ENCODE results near the gene KIF18B.
A peak's percentile ranks its signal among the peaks of the same experiment; 100 is the strongest.

The KIF18B gene

DNA sequence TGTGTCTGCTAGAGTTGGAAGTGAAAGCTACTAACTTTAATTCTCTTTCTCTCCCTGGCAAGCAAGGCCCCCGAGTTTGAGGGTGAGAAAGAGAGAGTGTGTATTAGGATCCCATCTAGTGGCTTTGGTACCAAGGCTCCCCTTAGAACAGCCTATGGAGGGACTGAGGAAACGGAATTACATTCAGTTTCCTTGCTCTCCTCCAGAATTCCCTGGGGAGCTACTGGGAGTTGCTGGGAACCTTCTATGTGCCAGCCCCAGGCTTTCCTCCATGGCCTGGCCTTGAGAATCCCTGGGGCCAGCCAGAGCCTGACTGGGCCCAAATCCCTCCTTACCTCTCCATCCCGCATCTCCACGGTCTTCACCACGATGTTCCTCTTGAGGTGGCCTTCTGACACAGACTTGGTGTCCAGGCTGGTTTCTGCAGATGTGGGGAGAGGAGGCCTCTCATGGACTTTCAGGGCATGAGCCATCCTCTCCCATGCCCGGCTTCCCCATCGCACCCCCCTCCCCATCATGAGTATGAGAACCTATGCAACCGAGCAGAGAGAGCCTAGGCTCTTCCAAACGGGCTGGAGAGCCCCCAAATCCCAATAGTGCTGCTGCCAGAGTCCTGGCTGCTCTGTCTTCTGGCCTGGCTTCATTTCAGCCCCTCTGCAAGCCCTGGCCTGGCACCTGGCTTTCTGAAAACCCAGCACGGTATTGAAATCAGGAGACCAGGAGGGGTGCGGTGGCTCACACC lies 39.7 kb downstream of the KIF18B start:
- no peak for DNase-seq (ENCODE audit: insufficient read length, low spot score)

DNA sequence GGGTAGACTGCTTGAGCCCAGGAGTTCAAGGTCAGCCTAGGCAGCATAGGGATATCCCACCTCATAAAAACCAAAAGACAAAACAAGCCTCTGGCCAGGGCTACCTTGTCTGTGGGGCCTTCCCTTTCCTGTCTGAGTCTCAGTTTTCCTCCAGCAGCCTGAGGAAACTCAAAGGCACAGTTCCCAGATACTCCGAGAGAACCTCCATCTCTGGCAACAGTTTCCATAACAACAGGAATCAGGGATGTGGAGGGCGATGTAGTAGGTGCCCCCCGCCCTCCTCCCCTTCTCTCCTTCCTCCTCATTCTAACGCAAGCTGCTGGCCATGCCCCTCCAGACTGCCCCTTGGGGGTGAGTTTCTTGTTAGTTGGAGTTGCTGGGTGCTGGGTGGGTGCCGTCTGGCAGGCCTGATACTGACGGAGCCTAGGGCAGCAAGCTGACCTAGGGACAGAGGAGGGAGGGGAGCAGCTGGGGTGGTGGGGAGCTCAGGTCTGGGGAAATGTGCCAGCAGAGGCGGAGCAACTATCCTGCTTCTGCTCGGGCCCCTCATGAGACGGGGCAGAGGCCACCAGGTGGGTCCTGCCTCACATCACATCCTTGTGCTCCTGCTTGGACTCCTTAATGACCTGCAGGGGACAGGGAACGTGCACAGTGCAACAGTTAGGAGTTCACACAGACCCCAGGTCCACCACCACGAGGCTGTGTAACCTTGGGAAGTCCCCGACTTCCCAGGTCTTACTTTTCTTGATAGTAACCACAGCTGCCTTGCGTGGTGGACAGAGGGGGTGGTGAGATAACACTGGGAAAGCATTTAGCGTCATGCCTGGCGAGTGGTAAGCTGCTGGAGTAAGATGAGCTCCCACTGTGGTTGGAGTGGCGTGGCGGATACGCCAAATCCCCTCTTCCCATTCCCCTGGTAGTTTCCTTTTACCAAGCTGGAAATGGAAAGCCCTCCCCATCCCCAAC lies 40.5 kb downstream of the KIF18B start:
- FAIRE-seq (no peak), DNase-seq (ENCODE audit: insufficient read length, low spot score) (no peak)

More for the DNA sequence above, 39.7 kb downstream of the KIF18B start:
- FAIRE-seq = peak; percentile 28

- FAIRE-seq (peak; percentile 99), DNase-seq (ENCODE audit: insufficient read length, low spot score) (peak; percentile 96)
Observed at GRCh38 chr17:44906010-44906646, 41.4 kb downstream of the KIF18B start.

- DNase-seq (ENCODE audit: insufficient read length, low spot score) (no peak), FAIRE-seq (no peak)
Observed at GRCh38 chr17:44905006-44906000, 42.3 kb downstream of the KIF18B start.

GRCh38 chr17:44904001-44904984 lies 43.3 kb downstream of the KIF18B start:
- FAIRE-seq (peak; percentile 69), DNase-seq (ENCODE audit: insufficient read length, low spot score) (no peak)

DNA sequence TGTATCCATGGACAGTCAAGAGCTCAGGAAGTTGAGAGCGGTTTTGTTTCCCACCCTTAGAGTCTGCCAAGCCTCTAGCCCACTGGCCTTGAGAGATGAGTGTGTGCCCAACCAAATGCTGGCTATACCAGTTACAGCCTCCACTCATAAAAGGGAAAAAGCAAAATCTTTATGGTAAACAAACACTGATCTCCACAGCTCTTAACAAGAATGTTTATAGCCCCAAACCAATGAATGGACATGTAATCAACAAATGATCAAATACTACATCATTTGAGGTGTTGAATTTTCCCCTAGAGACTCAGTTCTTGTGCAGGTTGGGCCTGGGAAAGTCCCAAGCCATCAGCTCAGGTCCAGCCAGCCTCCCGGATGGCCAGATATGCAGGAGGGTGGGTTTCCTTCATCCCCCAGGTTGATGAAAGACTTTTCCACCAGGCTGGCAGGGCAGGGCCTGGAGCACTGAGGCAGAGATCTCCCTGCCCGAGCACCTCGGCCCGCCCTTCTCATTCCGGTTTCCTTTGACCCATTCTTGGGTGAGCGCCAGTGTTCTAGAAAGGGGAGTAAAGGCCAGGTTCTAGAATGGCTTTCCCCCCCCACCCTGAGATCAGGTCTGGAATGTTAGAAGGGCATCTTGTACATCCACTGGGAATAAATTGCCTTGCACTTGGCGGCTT lies 44.4 kb downstream of the KIF18B start:
- no peak for FAIRE-seq

GRCh38 chr17:44902135-44902760 lies 45.3 kb downstream of the KIF18B start:
- DNase-seq (ENCODE audit: insufficient read length, low spot score) = no peak
- FAIRE-seq = peak; percentile 48

More for the DNA sequence above, 44.4 kb downstream of the KIF18B start:
- no peak for DNase-seq (ENCODE audit: insufficient read length, low spot score)

DNA sequence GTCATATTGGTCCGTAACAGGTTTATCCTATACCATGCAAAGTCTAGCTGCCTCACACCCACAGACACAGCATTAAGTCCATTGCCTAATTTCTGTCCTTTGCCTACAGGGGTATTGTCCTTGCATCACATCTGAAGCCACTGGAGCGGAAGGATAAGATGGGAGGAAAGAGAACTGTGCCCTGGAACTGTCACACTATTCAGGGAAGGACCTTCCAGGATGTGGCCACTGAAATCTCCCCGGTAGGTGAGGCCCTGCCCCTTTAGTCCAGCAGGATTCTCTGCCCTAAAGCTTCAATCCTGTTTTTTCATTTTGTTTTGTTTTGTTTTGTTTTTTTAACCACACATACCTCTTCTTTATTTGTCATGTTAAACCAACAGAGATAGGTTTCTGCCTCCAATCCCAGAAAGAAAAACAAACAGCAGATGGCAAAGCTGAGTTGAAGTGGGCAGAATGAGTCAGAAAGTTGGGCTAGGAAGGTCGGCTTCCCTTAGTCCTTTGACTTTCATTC lies 46.1 kb downstream of the KIF18B start:
- FAIRE-seq = no peak
- DNase-seq (ENCODE audit: insufficient read length, low spot score) = no peak

- FAIRE-seq (no peak), DNase-seq (ENCODE audit: insufficient read length, low spot score) (no peak)
Observed at GRCh38 chr17:44900894-44901293, 46.7 kb downstream of the KIF18B start.

- FAIRE-seq = peak; percentile 99
Observed at GRCh38 chr17:44899074-44899782, 48.3 kb downstream of the KIF18B start, which contains the start of gene EFTUD2. Gene EFTUD2, minus strand, starts transcription at chr17:44899445. Its CDS starts 4,924 bp downstream, at chr17:44894521.

DNA sequence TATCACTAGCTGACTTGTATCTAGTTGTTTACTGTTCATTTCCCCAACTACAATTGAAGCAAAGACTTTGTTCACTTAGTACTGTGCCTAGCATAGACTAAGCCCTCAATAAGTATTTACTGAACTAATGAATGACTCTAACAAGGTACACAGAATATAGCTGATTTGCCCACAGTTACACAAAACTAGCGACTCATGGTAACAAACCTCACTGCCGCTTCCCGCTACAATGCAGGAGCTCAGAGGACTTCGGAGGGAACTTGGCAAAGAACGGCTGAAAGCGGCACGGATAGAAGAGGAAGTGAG lies 48.9 kb downstream of the KIF18B start:
- DNase-seq (ENCODE audit: insufficient read length, low spot score) (no peak), FAIRE-seq (no peak)

More at GRCh38 chr17:44899074-44899782, 48.3 kb downstream of the KIF18B start, which contains the start of gene EFTUD2:
- peak; percentile 97 for DNase-seq (ENCODE audit: insufficient read length, low spot score)

DNA sequence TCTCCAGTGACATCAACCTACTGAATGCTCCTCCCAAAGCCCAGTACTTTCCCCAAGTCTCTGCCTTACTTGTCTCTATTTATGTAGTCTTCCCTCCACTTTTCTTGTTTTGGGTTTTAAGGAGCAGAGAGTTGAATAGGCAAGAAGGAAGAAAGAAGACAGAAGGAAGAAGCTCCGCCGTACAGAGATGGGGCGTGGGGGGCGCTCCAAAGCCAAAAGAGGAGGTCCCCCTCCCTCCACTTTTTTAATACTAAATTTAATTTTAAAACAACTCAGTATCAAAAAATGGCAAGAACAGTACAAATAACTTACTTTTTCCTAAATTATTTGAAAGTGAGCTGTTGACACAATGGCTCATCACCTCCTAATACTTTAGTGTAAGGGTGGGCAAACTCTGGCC lies 52.9 kb downstream of the KIF18B start:
- FAIRE-seq = no peak
- DNase-seq (ENCODE audit: insufficient read length, low spot score) = no peak

DNA sequence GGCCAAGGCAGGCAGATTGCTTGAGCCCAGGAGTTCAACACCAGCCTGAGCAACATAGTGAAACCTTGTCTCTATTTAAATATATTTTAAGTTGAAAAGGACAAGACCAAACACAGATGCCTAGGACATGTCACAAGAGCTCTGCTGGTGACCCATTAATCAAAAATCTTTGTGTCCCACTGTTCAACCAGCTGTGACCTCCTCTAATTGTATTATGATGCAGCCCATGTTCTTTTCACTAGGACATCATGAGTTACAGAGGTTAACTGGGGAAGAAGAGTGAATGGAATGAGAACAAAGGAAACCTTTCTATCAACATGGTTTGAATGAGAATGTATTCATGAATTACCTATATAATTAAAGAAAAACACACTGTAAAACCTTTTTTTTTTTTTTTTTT lies 55.3 kb downstream of the KIF18B start:
- FAIRE-seq = no peak
- DNase-seq (ENCODE audit: insufficient read length, low spot score) = no peak

DNA sequence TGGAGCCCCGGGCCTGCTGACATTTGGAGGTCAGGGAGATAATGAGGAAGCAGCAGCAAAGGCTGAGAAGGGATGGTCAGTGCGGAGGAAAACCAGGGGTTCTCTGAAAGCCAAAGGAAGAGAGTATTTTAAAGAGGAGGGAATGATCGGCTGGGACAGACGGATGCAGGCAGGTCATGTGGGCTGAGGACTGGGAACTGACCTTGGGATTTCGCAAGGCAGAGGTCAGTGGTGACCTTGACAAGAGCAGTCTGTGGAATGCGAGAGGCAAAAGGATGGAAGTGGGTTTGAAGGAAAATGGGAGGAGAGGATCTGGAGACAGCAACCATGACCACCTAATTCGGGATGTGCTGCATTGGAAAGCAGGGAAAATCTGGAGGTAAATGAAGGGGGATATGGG lies 58.6 kb downstream of the KIF18B start:
- DNase-seq (ENCODE audit: insufficient read length, low spot score) = no peak
- FAIRE-seq = peak; percentile 49

GRCh38 chr17:44887971-44888954 lies 59.3 kb downstream of the KIF18B start:
- FAIRE-seq (no peak), DNase-seq (ENCODE audit: insufficient read length, low spot score) (no peak)

GRCh38 chr17:44887016-44887415 lies 60.6 kb downstream of the KIF18B start:
- FAIRE-seq (no peak), DNase-seq (ENCODE audit: insufficient read length, low spot score) (no peak)

All from HTR-8/SVneo (cell line).